GM21515 (cell line): ENCODE data around the gene PLEKHA6.

ENCODE experiments used
- ATAC-seq: cut with Tn5 transposase; IDR thresholded peaks from one replicate; pipeline ENCODE4 v1.9.1; 2021; ENCODE audit not compliant: unreplicated experiment

The PLEKHA6 gene

DNA sequence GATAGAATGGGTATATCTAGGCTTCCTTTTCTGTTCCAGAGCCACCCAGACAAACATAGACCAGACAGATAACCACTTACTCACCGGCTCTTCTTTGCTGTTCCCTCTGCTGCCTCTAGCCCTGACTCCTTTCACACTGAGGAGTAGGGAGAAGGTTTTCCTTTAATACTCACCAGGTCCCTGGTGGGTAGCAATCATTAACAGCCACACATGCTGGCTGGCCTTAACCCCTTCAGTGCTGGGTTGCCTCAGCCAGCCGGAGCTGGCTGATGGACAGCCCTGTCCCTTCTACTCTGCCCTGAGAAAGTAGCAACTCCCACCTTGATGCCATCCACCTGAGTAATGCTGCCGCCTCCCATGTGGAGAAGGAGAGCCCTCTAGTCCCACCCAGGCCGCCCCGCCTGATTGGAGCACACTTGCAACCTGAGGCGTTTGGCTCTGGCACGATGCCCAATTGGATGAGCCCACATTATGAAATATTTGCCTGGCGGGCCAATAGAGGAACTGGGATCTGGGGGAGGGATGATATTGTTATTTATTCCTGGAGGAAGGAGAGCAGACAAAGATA is 71.6 kb downstream of the PLEKHA6 start:
- no peak for ATAC-seq

DNA sequence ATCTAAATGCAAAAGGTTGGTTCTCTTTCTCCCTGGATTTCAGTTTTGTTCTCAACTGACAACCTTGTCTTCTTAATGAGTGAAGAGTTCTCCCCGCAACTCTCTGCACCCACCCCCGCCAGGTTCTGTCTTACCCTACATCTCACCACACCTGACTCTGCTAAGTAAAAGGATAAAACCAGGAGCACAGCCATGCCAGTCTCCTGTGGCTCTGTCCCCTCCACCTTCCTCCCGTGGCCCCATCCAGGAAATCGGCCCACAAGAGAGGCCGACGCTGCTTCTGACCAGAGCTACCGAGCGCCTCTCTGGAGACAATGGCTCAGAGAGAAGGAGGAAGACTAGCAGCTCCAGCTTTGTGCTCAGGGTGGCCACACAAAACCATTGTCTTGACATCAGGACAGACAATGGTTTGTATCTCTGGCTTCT is 72.2 kb downstream of the PLEKHA6 start:
- ATAC-seq, result no peak

DNA sequence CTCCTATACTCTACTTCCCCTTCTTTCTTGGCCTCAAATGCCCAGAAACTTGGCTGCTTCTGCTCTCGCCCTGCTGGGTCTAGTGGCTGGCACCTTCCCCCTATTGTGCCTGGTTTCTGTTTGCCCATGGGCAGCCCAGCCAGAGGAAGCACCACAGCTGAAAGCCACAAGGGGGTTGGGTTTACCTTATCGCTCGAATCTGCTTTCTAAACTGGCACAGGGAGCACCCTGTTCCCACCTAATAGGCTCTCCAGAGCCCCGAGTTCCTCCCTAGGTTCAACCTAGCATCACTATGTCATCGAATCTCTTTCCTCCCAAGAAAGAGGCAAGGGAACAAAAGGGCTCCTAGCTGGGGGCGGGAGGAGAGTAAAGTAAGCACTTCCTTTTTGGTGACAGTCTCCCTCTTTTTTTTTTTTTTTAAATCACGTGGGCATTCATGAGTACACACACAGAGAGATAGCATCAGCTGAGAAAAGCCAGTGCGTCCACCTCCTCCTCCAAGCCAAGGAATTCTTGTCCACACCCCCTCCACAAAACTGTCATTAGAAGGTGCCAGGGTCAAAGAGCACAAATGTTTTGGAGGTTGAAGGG is 72.8 kb downstream of the PLEKHA6 start:
- no peak for ATAC-seq

DNA sequence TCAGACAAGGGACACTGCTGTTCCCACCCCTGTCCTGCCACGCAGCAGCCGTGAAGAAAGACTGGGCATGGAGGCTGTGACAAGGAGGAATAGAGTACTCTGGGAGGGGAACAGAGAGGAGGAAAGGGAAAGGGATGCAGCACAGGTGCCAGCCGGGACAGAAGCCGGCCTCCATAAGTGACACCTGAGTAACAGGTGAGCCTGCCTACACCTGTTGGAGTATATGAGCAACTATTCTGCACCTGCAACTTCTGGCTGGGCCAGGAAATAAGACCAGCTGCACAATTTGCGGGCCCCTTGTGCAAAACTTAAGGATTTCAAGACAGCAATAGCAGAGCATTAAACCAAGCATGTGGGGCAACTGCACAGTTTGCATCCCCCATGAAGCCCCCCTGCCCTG is 73.4 kb downstream of the PLEKHA6 start:
- no peak for ATAC-seq

DNA sequence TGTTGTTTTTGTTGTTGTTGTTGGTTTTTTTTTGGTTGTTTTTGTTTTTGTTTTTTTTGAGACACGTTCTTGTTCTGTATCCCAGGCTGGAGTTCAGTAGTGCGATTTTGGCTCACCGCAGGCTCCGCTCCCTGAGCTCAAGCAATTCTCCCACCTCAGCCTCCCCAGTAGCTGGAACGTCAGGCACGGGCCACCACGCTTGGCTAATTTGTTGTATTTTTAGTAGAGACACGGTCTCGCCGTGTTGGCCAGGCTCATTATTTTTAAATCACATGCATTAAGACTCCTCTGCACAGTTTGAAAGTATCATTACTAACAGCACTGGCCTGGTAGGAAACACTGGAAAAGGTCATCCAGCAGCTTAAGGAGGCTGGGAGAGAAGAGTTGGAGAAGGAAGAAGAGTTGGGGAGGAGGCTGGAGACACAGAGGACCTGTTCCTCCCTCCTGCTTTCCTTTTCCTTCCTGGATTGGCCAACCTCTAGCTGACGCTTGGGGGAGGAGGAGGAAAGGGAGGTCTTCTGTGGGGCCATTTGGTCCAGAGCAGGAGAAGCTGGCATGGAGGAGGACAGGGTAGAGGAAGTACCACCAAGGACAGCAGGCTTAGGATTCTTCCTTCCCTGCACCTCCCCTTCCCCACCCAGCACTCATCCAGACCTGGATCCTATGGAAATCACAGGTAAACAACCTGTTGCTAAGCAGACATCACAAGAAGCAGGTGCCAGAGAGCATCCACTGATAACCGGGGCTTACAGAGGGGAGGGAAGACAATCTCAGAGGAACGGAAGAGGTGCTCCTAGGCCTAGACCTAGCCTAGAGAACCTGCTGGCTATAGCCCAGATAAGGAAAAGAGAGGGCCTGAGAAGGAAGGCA is 74.1 kb downstream of the PLEKHA6 start:
- ATAC-seq, result no peak

DNA sequence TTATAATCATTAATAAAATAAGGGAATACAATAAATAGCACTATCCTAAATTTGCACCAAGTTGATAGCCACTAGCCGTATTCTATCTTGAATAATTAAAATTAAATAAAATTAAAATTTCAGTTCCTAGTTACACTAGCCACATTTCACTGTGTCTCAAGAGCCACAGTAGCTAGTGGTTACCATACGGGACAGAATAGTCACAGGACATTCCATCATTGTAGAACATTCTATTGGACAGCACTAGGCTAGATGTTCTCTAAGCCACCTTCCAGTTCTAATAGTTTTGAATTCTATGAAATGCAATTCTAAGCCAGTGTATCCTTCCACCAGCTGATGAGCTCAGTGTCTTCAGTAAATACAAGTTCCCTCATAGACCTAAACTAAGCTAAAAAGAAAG is 74.8 kb downstream of the PLEKHA6 start:
- no peak for ATAC-seq

DNA sequence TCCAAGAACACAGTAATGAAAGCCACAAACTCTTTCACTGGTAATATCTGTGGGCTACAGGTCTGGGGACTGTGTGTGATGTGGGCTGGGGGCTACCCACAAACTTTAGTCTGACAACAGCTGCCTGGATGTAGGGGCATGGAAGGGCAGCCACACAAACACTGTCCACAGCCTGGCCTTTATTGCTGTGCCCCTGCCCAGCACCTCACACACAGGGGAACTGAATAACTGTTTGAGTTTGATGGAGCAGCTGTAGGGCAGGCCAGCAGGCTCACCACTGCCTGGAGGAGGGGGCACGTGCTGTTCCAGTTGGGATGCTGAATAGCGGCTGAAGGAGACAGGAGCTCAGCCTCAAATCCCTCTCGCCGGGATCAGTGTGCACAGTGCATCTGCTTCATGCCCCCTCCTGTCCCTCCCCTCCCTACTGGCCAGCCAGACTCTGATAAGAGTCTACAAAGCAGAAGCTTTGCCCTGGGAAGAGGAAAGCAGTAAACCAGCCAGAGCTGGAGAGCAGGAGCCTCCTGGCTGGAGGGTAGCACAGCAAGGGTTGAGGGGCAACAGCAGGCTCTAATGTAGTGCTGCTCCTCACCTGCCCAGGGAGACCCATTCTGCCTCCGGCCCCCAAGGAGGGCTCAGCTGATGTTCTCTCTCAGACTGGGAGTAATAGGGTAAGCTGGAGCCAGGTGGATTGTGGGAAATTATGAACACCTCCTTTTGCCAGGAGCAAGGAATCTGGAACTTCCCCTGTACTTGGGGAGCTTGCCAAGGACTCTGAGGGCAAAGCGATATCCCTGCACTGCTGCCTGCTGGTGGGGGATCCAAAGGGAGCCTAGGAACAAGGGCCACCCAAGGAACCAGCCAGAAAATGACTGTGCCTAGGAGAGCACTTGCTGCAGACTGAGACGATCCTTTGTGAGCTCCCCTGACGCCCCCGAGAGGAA is 75.7 kb downstream of the PLEKHA6 start:
- no peak for ATAC-seq

DNA sequence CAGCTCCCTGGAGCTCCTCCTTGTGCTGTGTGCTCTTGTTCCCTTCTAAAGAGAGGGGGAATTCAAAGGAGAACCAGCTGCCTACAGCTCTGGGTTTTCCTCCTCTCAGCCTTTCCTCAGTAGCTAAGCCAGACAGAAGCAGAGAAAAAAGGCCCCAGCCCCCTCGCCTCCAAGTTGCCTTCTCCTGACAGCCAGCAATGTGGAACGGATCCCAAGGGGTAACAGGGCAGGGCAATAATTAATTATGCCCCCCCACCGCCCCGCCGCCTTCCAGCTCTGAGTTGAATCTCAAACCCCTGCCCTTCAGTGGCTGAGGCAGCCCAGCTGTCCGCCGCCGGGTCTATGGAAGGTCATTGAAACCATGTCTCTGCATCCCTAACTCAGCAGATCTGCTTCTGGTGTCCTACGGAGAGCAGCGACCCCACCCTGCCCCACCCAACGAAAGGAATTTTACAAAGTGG is 76.9 kb downstream of the PLEKHA6 start:
- no peak for ATAC-seq

DNA sequence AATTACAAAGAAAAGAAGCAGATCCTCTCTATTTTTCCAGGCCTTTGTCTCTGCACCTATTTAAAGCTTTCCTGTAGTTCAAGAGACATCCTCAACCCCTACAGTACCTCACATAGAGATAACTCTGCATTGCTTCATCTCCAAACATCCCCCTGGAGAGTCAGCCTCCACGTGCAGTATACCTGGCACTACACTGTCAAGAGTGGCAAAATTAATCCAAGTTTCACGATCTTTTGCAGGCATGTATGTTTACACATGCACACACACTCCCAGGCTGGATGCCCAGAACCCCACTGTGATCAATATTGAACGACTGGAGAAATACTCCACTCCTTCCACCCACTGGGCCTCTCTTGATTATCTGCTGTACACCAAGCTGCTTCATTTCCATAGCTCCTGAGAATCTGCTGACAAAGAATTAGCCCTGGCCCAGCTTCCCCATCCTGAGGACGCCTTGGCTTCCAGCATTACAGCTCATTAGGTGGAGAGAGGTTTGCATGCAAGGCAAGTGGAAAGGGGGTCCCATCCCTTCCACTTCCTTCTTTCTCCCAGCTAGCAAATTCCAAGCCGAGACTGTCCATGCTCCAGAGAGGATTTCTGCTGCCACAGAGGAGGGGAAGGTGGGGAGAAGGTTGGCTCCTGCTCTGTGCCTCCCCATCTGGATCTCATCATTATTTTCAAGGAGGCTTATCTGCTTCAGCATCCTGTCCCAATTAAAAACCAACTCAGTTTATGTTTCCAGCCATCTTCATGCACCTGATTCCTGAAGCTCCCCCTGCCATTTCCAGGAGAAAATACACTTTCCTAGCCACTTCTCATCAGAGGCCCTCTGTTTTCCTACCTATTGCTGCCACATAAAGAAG is 79.4 kb downstream of the PLEKHA6 start:
- no peak for ATAC-seq

DNA sequence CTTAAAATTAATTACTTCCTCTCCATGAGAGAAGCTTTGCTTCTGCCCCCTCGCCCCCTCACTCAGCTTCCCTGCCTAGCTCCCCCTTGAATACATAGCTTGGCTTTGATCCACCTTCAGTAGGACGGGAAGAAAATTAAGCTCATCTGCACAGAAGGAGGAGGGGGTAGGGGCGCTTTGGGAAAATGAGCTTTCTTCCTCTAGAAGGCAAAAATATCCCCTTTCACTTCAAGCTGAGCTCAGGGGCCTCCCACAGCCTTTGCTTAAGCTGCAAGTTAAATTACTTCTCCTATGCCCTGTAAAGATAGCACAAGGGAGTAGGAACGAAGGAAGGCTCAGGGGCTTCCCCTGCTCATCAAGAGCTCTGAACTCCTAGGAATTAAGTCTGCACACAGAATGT is 80.8 kb downstream of the PLEKHA6 start:
- no peak for ATAC-seq

DNA sequence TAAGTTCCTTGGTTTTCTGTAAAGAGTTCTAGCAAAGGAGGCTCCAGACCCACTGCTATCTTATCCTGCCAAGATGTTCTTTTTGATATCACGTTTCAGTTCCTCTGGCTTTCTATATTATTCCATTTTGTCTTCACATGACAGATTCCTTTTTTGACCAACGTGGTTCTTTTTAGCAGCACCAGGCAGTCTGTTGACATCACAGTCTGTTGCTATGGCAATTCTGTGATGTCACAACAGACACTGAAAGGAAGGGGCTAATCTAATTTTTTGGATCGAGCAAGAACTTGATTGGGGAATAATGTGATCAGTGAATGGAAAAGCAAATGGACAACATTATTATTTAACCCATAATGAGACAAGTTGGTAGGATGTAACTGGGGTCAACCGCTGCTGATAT is 81.5 kb downstream of the PLEKHA6 start:
- no peak for ATAC-seq

DNA sequence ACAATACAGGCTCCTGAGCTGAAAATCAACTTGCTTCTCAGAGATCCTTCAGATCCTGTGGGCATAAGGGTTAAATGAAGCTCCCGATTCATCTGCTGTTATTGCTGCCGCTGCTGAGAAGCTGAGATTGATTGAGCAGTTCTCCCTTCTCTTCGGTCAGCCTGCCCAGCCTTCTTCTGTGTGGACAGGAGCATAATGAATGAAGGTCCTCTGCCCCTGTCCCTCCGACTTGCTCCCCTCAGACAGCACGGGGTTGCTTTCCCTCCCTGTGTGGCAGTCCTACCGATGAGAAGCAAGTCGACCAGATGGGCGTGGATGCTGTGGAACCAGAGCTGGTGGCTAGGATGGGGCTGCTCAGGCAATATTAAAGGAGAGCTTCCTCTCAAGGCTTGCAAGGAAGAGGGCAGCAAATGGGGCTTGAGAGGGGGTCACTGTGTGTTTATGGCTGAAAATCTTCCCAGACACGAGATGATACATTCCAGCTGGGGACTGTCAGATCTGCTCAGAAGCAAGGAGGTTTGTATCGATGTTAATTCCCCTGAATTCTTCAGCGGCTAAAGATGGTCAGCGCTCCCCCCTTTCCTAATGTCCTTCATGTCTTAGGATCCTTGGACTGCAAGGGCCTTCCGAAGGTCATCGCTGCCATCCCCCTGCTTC is 82.0 kb downstream of the PLEKHA6 start:
- ATAC-seq, result no peak

DNA sequence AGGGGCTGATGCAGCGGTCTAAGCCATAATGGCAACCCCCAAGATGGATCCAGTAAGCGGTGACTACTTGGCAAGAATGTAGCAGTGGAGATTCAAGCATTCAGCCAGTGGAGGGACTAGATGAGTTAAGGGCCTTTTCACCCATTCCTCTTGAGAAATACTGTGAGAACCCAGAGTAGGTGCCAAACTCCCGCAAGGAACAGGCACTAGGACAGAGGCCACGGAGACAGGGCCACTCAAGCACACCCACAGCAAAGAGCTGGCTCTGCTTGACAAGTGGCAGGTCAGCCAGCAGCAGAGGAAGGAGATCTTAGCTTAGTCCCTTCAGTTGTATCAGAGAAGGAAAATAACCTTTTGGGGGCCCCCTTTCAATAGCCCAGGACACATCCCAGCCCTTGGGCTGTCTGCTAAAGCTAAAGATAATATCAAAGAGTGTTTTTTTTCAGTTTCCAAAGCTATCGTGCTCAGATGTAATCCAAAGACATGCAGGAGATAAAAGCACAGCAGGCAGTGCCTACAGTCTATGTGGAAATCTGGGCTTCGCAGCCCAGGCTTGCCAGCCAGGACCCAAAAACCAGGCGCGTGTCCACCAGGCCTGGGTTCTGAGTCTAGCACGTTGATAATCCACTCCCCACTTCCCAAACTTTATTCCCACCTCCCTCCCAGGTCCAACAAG is 83.9 kb downstream of the PLEKHA6 start:
- ATAC-seq, result no peak

DNA sequence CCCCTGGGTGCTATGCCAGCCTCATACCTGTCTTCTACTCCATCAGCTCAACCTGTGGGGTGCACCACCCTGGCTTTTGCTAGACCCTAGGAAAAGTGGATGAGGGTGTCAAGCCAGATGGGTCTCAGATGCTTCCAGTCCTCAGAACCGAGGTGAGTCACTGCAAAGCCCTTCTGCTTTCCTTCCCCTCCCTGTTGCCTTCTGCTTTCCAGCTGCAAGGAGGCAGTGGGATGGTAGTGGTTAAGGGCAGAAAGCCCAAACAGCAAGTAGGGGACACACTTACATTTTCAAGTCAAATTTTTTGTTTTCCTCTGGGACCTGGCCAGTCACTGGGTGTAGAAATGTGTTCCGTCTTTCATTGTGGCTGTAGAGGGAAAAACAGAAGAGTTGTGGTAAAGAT is 85.3 kb downstream of the PLEKHA6 start:
- no peak for ATAC-seq

DNA sequence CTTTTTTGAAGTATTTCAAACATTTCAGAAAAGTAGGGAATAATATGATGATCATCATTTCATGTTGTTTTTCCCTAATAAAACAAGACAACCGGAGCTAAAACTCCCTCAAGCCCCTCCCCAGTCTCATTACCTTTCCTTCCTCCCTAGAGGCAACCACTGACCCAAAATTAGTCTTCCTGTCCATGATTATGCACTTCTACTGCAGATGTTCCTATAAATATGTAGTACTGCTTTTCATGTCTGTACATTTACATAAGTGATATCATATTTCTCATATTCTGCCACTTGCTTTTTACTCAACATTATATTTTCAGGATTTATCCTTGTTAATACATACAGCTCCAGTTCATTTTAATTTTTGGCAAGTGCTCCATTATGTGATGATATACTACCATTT is 87.2 kb downstream of the PLEKHA6 start:
- ATAC-seq, result no peak

DNA sequence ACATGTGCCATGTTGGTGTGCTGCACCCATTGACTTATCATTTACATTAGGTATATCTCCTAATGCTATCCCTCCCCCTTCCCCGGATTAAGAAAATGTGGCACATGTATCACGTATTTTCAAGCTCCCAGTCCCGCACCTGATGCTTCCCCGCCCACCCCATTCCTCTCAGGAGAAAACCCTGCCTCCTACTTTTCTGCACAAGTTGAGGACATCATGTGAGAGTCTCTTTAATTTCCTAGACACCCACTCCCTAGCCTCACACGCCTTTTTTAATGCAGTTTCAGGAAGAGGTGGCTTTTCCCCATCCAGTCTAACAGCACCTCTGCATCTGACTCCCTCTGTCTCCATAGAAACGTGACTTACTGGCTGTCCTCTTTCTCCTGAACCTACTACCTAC is 87.8 kb downstream of the PLEKHA6 start:
- no peak for ATAC-seq

DNA sequence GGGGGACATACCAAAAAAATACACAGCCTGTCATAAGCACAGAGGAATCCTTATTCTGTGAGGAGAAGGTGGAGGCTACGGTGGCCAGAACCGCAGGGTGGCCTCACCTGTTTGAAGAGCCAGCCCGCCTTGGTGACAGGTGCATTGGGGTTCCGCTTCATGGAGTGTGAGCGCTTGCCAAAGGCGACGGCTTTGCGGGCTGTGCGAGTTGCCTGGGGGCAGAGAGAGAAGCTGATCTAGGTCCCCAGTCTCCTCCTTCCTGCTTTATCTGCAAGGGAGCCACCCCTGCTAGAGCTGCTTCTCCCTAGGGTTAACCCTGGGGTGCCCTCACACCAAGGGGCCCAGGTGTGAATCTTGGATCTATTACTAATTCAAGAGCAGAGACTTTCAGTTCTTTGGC is 91.6 kb downstream of the PLEKHA6 start:
- no peak for ATAC-seq

DNA sequence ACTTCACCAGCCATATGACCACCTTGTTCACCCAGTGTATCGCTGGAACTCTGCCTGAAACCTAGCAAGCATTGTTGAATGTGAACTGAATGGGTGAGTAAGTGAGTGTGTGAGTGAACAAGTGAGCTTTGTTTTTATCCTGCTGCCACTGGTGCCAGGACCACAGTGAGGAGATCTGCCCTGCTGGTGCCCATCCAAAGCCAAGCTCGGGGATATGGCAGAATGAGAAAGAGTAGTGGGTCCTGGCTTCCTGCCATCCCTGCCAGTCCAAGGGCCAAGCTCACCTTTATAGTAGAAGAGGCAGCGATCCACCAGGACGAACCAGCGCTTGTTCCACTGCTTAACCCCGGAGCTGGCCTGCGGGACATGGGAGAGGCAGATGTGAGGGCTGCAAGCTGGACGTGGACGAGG is 92.5 kb downstream of the PLEKHA6 start:
- no peak for ATAC-seq

DNA sequence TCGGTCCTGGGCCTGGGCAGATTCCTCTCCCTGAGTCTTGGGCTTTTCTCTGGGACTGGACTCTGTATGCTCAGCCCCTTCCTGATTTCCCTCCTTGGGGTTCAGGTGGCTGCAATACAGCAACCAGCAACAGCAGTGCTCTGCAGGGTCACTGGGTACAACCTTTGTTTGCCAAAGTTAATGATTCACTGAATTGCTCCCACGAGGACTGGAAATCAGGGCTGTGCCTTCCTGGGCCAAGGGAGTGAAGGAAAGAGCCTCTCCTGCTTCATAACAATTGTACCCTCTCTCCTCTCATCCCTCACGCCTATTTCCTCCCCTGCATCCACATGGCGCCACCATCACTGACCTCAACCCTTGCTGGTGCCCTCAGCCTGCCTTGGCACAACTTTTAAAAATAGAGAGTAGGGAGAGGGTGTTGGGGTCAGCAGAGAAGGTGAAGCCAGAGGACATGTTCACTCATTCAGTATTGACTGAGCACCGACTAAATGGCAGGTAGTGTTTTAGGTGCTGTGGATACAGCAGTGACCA is 93.2 kb downstream of the PLEKHA6 start:
- no peak for ATAC-seq
